Activated CD8-positive, alpha-beta memory T cell treated with anti-CD3 and anti-CD28 coated beads, Interleukin-2, amount 10 ng/mL, durations not matched to agents 7 days and 5 days (primary cell): ENCODE measurements around the gene RPS15. TPM values are rescaled to one million over a fixed set of nuclear protein-coding genes. Genes with fewer than 3 reads are reported as not detected.

Source experiments
- ATAC-seq: fragments of 150-1000 bp; cut with Tn5 transposase; one replicate; pipeline ENCODE4 v1.10.0; 2021; ENCODE audit warnings: moderate library complexity
- CTCF ChIA-PET: fragments of 350-600 bp; sonication (Branson Sonifier 250); formaldehyde crosslinking; loops from one replicate; lab custom pipeline; 2021; ENCODE audit warnings: antibody characterized with exemption; lab: Charles Lee
- DNase-seq: peaks from one replicate; pipeline ENCODE4 v3.0.0-alpha.2; 2020
- H3K27ac Mint-ChIP-seq: one replicate; pipeline ENCODE4 v1.8.0; 2021; ENCODE audit warnings: mild to moderate bottlenecking, mixed read lengths
- H3K27me3 Mint-ChIP-seq: one replicate; pipeline ENCODE4 v1.8.0; 2021; ENCODE audit warnings: mixed read lengths
- H3K36me3 Mint-ChIP-seq: one replicate; pipeline ENCODE4 v1.8.0; 2021; ENCODE audit warnings: mild to moderate bottlenecking, mixed read lengths
- H3K4me1 Mint-ChIP-seq: one replicate; pipeline ENCODE4 v1.8.0; 2021; ENCODE audit warnings: mixed read lengths
- H3K4me3 Mint-ChIP-seq: one replicate; pipeline ENCODE4 v1.8.0; 2021; ENCODE audit warnings: mild to moderate bottlenecking, moderate library complexity, mixed read lengths
- H3K9me3 Mint-ChIP-seq: one replicate; pipeline ENCODE4 v1.8.0; 2022; ENCODE audit warnings: low read depth, mixed read lengths
- total RNA-seq, 2 experiments: library from RNA; stranded (reverse); gene quantifications; one replicate each; pipeline ENCODE4 v1.2.3, GENCODE V29; 2021

RPS15 gene
- total RNA-seq, 2 experiments from 2014 or later = 1,331 to 1,537 TPM

DNA sequence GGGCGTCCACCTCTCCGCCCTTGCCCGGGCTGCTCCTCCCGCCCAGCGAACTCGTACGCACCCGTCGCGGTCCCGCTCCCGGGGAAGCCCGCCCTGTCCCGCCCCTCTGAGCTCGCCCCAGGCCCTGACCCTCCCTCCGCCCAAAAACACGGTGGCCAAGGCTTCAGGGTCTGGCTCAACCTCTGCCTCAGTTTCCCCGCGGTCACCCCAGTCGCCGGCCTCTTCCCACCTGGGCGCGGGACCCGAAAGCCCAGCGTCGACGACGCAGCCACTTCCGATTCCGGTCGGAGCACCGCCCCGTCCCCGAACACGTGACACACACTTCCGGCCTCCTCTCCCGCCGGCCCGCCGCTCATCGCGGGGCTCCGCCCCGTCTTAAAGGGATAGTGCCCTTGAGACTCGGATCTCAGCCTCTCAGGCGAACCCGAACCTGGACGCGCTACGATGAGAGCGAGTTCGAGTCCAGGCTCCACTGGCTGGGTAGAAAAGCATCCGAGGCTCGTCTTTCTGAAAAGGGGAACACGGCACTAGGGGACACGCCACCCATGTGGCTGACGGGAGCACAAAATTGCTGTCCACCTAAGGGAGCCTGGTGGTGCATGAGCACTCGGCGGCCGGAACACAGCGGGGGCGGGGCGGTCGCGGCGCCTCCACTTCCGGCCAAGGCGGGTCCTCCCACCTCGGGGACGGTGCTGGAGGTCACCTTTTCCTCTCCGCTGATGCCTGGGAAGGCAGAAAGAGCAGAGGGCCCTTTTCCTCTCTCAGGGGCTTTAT, 40.9 kb downstream of the RPS15 start, which contains the start of gene C19orf25:
C19orf25 (minus strand) TSS at position 282 of the 774 bp plus-strand sequence. CDS start 312 bp downstream, outside the sequence.
- Mint-ChIP-seq H3K36me3 (peaks cover 2% of the 10 kb centered on the region), H3K4me1 (peaks cover 17% of the 10 kb centered on the region), H3K27me3 (no peaks in the 10 kb centered on the region), H3K4me3 (peak within 1 kb of the TSS; percentile 87), H3K9me3 (no peaks in the 10 kb centered on the region), H3K27ac (peak within 1 kb of the TSS; percentile 91)
- DNase-seq (peak; percentile 97), ATAC-seq (peak; percentile 96)
- CTCF ChIA-PET = interaction anchor here (0.9 kb wide), 1 partner anchor 11 kb away, joined by 3 read pairs; the partner anchor contains the start of gene PCSK4

GRCh38 chr19:1481224-1481892, 43.2 kb downstream of the RPS15 start:
- CTCF ChIA-PET = no interaction called here
- Mint-ChIP-seq H3K27ac (no peak overlapping the region), H3K4me3 (no peak overlapping the region), H3K4me1 (peaks cover 17% of the 10 kb centered on the region), H3K27me3 (no peaks in the 10 kb centered on the region), H3K36me3 (peaks cover 2% of the 10 kb centered on the region), H3K9me3 (no peaks in the 10 kb centered on the region)
- ATAC-seq (no peak), DNase-seq (no peak)

GRCh38 chr19:1481893-1482360, 43.7 kb downstream of the RPS15 start:
- DNase-seq = no peak
- peaks cover 17% of the 10 kb centered on the region for H3K4me1 Mint-ChIP-seq
- CTCF ChIA-PET = no interaction called here
- H3K36me3 Mint-ChIP-seq = peaks cover 2% of the 10 kb centered on the region
- no peaks in the 10 kb centered on the region for H3K27me3 Mint-ChIP-seq
- no peak for ATAC-seq
- H3K9me3 Mint-ChIP-seq = no peaks in the 10 kb centered on the region
- H3K4me3 Mint-ChIP-seq = no peak overlapping the region
- no peak overlapping the region for H3K27ac Mint-ChIP-seq

DNA sequence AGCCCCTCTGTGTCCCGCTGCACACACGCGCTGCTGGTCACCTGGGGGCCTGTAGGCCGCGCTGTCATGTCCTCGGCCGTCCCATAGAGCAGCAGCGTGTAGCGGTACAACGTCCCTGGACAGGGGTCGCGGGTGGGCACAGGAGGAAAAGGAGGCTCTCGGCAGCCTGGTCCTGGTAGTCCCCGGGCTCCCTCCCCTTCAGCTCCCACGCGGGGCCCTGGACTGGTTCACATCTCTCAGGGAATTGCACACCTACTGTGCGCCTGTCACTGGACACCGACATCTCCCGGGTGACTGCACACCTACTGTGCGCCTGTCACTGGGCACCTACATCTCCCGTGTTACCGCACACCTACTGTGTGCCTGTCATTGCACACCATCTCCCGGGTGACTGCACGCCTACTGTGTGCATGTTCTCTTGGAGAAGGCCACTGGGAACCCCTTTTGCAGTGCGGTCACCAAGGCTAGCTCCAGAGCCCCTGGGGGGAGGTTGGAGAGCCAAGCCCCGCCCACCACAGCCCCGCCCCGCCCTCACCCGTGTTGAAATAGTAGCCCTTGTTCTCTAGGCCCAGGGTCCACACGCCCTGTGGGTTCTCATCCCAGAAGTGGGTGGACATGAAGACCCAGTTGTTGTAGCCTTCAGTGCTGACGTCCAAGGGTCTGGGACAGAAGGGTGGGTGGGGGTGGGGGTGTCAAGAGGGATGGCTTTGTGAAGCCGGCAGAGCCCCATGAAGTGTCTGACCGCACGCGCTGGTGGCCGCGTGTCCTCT, 44.4 kb downstream of the RPS15 start:
- CTCF ChIA-PET = no interaction called here
- Mint-ChIP-seq H3K27ac (no peak overlapping the region), H3K9me3 (no peaks in the 10 kb centered on the region), H3K4me3 (no peak overlapping the region), H3K36me3 (peaks cover 2% of the 10 kb centered on the region), H3K4me1 (peaks cover 12% of the 10 kb centered on the region), H3K27me3 (no peaks in the 10 kb centered on the region)
- DNase-seq (no peak), ATAC-seq (no peak)

DNA sequence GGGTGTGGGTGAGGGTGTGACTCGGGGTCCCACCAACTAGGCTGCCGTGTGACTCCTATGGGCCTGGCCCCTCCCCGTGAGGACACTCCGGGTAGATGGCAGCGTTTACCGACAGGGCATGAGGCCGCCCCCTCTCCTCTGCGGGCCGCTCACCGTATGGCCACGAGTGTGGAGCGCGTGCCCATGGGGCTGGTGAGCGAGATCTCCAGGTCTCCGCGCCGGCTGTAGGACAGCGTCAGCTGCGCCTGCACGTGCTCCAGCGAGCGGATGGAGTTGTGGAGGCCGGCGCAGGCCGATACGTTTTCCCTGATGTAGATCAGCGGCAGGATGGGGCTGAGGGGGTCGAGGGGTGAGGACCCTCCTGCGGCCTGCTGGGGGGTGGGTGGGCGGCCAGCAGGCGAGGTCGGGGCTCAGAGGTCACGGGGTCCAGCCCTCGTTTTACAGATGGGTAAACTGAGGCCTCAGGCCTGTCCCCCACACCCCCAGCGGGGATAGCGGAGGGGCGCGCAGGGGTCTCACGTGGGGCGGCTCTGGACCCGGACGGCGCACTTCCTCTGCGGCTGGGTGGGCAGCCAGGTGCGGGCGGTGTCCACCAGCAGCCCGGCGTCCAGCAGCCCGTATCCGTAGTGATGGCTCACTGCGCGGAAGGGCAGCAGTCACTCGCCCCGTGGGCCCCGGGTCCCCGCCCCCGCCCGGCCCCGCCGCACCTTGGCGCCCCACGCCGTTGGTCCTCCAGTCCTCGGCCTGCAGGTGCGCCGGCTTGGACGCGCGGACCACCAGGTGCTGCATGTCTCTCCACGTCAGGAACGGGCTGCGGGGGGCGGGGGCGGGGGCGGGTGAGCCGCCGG, 45.2 kb downstream of the RPS15 start:
- CTCF ChIA-PET = no interaction called here
- Mint-ChIP-seq H3K36me3 (peaks cover 2% of the 10 kb centered on the region), H3K4me3 (no peak overlapping the region), H3K27ac (no peak overlapping the region), H3K9me3 (no peaks in the 10 kb centered on the region), H3K27me3 (no peaks in the 10 kb centered on the region), H3K4me1 (peaks cover 8% of the 10 kb centered on the region)
- ATAC-seq = no peak
- DNase-seq = no peak

GRCh38 chr19:1483979-1484428, 45.8 kb downstream of the RPS15 start:
- H3K9me3 Mint-ChIP-seq = no peaks in the 10 kb centered on the region
- CTCF ChIA-PET = no interaction called here
- no peak overlapping the region for H3K27ac Mint-ChIP-seq
- H3K27me3 Mint-ChIP-seq = no peaks in the 10 kb centered on the region
- H3K4me3 Mint-ChIP-seq = no peak overlapping the region
- peaks cover 1% of the 10 kb centered on the region for H3K36me3 Mint-ChIP-seq
- ATAC-seq (no peak), DNase-seq (no peak)
- peaks cover 6% of the 10 kb centered on the region for H3K4me1 Mint-ChIP-seq

- peaks cover 5% of the 10 kb centered on the region for H3K27me3 Mint-ChIP-seq
- no peaks in the 10 kb centered on the region for H3K36me3 Mint-ChIP-seq
- no peaks in the 10 kb centered on the region for H3K9me3 Mint-ChIP-seq
- no peak overlapping the region for H3K4me3 Mint-ChIP-seq
- ATAC-seq (no peak), DNase-seq (no peak)
- CTCF ChIA-PET = no interaction called here
- H3K27ac Mint-ChIP-seq = no peak overlapping the region
- peaks cover 13% of the 10 kb centered on the region for H3K4me1 Mint-ChIP-seq
These were observed 48.8 kb downstream of the RPS15 start for GRCh38 chr19:1486720-1487575.

DNA sequence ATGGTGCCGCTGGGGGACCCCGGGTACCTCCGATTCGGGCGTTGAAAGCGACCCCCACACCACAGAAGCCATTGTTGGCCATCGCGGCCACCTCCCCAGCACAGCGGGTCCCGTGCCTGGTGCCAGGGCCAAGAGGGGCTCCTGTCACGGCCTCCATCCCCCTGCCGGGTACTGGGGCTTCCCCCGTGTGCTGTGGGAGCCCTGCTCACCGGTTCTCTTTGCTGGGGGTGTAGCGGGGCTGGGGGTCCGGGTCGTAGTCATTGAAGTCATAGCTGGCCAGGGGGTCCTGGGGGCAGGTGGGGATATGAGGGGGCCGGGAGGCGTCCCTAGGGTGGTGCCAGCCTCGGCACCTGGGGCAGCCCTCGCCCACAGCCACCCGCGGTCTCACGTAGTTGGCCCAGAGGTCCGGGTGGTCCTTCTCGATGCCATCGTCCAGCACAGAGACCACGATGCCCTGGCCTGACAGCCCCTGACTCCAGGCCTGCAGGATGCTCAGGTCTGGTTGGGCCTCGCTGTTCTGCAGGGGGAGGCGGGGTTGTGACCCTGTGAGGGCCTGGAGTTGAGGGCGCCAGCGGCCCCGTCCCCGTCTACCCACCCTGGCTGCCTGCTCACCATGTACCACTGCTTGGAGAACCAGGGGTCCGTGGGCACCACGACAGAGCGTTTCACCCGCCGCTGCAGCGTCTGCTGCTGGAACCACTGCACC, 49.5 kb downstream of the RPS15 start:
- Mint-ChIP-seq H3K4me3 (no peak overlapping the region), H3K4me1 (peaks cover 13% of the 10 kb centered on the region), H3K9me3 (no peaks in the 10 kb centered on the region), H3K27ac (no peak overlapping the region), H3K36me3 (no peaks in the 10 kb centered on the region), H3K27me3 (peaks cover 9% of the 10 kb centered on the region)
- DNase-seq = no peak
- CTCF ChIA-PET = no interaction called here
- no peak for ATAC-seq

DNA sequence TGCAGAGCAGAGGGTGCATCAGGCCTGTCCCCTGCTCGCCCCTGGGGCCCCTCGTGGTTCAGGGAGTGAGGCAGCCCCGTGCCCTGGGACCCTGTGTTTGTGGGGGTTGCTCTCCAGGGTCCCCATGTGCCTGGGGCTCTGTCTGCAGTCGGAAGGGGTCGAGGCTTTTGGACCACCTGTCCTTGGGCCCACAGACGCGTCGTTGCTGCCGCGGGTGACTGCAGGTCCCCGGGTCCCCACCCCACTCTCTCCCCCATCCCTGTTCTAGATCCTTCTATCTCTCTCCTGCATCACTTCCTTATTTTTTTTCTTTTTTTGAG, 50.0 kb downstream of the RPS15 start:
- peaks cover 9% of the 10 kb centered on the region for H3K27me3 Mint-ChIP-seq
- CTCF ChIA-PET = no interaction called here
- no peaks in the 10 kb centered on the region for H3K9me3 Mint-ChIP-seq
- H3K27ac Mint-ChIP-seq = no peak overlapping the region
- H3K36me3 Mint-ChIP-seq = no peaks in the 10 kb centered on the region
- H3K4me3 Mint-ChIP-seq = no peak overlapping the region
- H3K4me1 Mint-ChIP-seq = peaks cover 13% of the 10 kb centered on the region
- no peak for DNase-seq
- ATAC-seq = no peak

GRCh38 chr19:1489463-1490310, 51.5 kb downstream of the RPS15 start:
- Mint-ChIP-seq H3K4me3 (peak overlapping the region; percentile 54), H3K27ac (peak overlapping the region; percentile 19)
- DNase-seq = no peak

More at GRCh38 chr19:1489463-1490310, 51.5 kb downstream of the RPS15 start:
- Mint-ChIP-seq H3K27me3 (peaks cover 9% of the 10 kb centered on the region), H3K4me1 (peaks cover 13% of the 10 kb centered on the region), H3K36me3 (no peaks in the 10 kb centered on the region), H3K9me3 (no peaks in the 10 kb centered on the region)
- CTCF ChIA-PET = interaction anchor here (1.3 to 2.5 kb wide), 3 partner anchors 10 to 57 kb away, joined by 3 to 8 read pairs (median 3); no protein-coding TSS in a partner anchor
- ATAC-seq = no peak
